RKO (cell line): ENCODE results near the gene IL31.
A peak's percentile ranks its signal among the peaks of the same experiment; 100 is the strongest.

ENCODE experiments used
- DNase-seq: peaks from one replicate; pipeline ENCODE4 v3.0.0-alpha.2; 2016; ENCODE audit warnings: low spot score

The IL31 gene

GRCh38 chr12:122152754-122153153 is 21.3 kb downstream of the IL31 start:
- no peak for DNase-seq

GRCh38 chr12:122150127-122150681 is 23.8 kb downstream of the IL31 start:
- no peak for DNase-seq

- no peak for DNase-seq
These were observed 25.4 kb downstream of the IL31 start for GRCh38 chr12:122148657-122149056.

- no peak for DNase-seq
These were observed 26.3 kb downstream of the IL31 start for GRCh38 chr12:122147514-122148290.

GRCh38 chr12:122145505-122146330 is 28.3 kb downstream of the IL31 start:
- DNase-seq: no peak

- no peak for DNase-seq
These were observed 29.1 kb downstream of the IL31 start for GRCh38 chr12:122144885-122145284.

GRCh38 chr12:122142857-122143256 is 31.2 kb downstream of the IL31 start:
- DNase-seq: no peak

GRCh38 chr12:122141911-122142725 is 31.9 kb downstream of the IL31 start:
- DNase-seq: no peak

GRCh38 chr12:122140467-122141257 is 33.4 kb downstream of the IL31 start:
- no peak for DNase-seq

- no peak for DNase-seq
These were observed 34.1 kb downstream of the IL31 start for GRCh38 chr12:122139941-122140340.

GRCh38 chr12:122139266-122139665 is 34.8 kb downstream of the IL31 start:
- DNase-seq: no peak

GRCh38 chr12:122138616-122139015 is 35.4 kb downstream of the IL31 start:
- no peak for DNase-seq

GRCh38 chr12:122138181-122138580 is 35.8 kb downstream of the IL31 start:
- no peak for DNase-seq

GRCh38 chr12:122137681-122138080 is 36.3 kb downstream of the IL31 start:
- DNase-seq: no peak

GRCh38 chr12:122137229-122137628 is 36.8 kb downstream of the IL31 start:
- no peak for DNase-seq

GRCh38 chr12:122135437-122136031 is 38.5 kb downstream of the IL31 start:
- no peak for DNase-seq

- DNase-seq: no peak
These were observed 40.6 kb downstream of the IL31 start for GRCh38 chr12:122133192-122133950.

GRCh38 chr12:122130150-122130549 is 43.9 kb downstream of the IL31 start:
- peak; percentile 31 for DNase-seq

- no peak for DNase-seq
These were observed 44.9 kb downstream of the IL31 start for GRCh38 chr12:122129131-122129530.

GRCh38 chr12:122128481-122128880 is 45.5 kb downstream of the IL31 start:
- DNase-seq: no peak
